NCI-H146 treated with DMSO at 0.1 percent for 48 hours (cell line): ENCODE measurements around the gene GRM5.
"Not testable (repeated sequence)": the region's sequence is repeated elsewhere in the genome, so short reads cannot be mapped to it uniquely, and the experiment has no call there.

Experiments
- DNase-seq: peaks from one replicate; lab custom pipeline; 2025; ENCODE audit not compliant: unreplicated experiment; lab: John Stamatoyannopoulos, UW

The GRM5 gene

DNA sequence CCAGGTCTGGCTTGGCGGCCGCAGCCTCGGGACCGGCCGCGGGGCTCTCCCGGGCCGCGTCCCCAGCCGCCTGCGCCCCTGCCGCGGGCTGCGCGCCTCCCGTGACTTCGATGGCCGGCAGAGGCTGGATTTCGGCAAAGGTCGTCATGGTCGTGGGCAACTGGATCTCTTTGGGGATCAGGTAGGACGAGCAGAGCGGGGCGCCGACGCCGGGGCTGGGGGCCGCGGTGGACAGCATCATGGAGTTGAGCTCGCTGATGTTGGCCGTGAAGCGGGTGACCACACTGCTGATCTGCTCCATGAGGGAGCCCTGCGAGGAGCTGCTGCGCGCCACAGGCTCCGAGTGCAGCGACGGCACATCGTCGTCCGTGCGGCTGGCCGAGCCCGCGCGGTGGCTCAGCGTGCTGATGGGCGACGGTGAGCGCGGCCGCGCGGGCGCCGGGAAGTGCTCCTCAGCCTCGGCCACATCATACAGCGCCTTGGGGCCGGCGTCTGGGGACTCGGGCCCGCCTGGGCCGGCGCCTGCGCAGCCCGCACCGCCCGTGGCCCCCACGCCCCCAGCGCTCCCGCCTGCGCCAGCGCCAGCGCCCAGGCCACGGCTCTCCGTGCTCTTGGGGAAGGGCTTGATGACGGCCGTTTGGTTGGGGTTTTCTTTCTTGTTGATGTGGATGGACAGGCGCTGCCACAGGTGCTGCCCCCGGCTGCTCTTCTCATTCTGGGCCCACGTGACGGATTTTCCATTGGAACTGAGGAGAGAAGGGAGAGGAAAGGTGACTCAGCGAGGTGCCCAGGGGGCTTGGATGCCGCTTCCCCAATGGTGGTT lies 556.8 kb downstream of the GRM5 start:
- no peak for DNase-seq

DNA sequence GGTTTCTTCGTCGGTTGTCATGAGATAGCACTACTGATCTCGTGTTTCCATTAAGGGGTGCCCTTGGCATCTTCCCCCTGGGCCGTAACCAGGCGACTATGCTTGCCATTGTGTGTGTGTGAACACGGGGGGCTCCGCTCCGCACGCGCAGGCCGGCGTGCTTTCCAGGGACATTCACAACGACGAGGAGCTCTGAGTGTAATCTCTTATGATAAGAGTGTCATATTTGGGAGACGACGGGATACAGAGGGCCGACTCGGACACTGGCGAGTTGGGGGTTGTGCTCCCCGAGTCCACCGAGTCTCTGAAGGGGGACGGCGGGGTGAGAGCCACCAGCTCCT lies 557.4 kb downstream of the GRM5 start:
- DNase-seq = no peak

DNA sequence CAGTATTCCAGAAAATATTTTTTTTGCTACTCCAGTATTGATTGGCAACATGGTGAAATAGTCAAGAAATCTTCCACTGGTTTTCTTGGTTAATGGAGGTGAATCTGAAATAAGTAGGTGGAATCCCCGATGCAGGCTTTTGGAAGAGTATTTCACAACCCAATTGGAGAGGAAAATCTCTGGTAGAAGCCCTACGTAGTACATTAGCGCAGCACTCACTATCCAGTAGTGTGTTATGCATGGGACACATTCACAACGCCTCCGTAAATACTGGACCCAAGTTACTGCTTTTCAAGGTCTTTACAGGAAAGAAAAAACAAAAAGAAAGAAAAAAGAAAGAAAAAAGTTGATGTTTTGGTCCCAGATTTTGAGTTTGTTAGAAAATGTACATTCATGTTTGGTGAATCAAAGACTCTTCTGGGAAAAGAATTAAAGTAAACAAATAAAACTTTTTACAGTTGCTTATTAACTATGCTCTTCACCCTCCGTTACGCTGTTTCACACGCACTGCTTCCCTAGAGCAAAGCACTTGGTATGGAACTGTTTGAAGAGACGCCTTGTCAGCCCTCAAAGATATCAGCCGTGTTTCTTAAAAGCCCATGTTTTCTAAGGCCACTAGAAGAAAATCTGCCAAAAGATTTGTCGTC lies 557.9 kb downstream of the GRM5 start:
- no peak for DNase-seq

DNA sequence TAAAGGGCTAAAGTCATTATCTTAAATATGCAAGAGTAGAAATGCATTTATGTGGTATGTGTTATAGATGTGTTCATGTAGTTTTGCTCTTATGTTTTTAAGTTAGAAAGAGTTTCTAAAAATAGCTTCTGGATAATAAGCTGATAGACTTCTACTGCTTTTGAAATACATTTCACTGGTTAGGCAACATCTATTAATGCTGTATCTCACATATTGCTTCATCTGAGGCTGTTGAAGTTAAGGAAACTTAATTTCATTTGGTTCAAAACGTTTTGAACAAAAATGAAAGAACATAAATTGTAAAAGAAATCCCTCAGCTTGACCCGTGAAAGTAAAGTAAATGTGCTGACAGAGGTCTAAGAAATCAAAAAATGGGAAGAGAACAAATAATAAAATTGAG lies 564.2 kb downstream of the GRM5 start:
- no peak for DNase-seq

DNA sequence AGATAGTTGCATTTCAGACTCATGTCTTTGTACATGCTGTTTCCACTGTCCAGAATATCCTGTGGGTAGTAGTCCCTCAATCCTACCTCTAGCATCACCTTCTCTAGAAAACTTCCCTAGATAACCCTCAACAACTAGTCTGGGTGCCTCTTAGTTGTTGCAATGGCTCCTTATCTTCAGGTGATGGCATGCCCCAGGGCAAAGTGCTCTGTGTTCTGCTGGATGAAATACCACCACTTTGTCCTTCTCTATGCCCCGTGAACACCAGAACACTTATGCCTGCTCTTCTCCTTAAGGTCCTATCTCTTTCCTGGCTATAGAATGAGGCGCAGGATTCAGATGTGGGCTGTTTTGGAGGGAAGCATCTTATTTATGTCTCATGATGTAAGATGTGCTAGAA lies 569.9 kb downstream of the GRM5 start:
- no peak for DNase-seq

DNA sequence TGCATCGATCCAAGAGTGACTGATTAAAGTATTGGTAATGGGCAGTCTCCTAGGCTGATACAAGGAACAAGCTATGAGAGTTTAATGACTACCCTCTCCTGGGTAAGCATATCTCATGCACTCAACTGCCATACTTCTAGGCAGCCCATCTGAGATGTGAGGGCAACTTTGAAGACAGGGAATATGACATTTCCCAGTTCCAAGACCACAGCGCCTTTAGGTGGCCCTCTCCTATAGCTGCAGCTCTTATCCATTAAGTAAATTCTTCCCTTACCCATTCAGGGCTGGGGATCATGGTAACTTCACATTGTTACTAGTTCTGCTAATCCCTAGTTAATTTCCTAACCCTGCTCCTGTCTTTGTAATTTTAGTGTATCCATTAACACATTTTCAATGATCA lies 570.9 kb downstream of the GRM5 start:
- no peak for DNase-seq

DNA sequence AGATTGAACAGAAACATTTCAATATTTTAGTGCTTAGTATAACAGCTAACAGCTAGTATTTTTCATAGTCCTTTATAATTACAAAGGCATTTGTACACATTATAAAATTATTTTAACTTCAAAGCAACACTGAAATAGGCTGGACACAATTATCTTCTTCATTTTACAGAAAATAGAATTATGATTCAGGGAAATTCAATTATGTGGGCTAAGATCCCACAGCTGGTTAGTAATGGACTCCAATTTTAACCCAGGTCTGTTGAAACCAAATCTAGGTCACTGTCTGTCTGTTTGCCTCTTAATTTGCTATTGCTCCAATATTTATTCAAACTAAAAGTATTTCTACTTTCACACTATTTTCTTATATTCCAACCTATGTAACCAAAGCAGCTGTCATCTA lies 574.1 kb downstream of the GRM5 start:
- DNase-seq = no peak

DNA sequence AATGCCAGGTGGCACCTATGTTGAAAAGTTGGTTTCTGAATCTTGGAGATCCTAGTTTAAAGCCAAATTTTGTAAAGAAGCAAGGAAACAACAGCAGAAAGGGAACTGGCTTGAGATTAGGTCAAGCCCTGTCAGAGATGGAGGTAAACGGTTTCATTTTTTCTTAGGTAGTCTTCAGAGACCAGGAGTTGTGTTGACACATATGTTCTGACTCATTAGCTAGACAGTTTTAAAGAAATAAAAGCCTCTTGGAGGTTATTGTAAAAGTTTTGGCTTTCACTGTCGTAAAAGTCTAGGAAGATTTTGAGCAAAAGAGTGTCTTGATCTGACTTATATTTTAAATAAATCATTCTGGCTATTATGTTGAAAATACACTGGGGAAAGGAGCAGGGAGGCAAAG lies 576.8 kb downstream of the GRM5 start:
- no peak for DNase-seq

DNA sequence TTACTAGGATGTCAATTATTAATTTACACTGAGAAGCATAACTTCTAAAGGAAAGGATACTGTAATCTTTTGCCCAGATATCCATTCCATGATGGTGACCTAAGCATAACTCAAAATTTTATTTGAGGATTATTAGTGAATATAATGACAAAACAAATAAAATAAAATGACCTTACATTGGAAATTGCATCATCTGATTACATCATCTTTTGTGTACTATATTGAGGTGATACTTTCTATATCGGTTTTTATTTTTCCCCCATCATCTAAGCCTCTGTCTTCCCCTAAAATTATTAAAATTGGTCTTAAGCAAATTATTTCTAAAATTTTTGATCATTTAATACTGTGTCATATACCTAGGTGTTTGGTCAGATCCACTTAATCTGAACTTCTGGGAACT lies 578.1 kb downstream of the GRM5 start:
- no peak for DNase-seq

DNA sequence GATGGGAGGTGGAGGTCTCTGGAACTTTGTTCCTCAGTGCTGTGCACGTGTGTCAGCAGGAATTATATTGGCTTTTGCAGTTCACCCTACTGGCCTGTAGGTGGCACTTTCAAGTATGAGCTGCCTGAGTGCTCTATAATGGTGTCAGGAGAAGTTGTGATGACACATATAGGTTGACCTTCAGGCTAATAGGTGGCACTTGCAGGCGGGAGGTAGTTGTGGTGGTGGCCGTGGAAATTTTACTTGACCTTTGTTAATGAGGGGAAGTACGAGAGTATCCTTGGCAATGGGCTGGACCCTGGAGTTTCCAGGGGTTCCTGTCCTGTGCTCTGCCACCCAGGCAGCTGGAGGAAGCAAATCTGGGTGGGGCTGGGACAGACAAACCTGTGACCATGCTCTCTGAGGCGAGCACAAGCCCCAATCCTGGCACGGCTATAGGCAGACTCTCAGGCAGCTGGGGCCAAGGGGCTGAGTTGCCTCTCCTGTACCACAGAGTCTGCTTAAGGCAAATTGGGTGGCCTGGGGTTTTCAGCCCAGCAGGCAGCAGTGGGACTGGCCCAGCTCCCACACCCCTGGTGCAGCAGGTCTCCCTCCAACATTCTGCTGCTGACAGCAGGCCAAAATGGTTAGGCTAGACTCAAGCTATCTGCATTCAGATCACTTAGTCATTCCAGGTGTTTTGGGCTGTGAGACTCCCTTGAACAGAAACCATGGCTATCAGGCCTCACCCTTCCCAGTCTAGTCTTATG lies 580.7 kb downstream of the GRM5 start:
- DNase-seq = no peak

DNA sequence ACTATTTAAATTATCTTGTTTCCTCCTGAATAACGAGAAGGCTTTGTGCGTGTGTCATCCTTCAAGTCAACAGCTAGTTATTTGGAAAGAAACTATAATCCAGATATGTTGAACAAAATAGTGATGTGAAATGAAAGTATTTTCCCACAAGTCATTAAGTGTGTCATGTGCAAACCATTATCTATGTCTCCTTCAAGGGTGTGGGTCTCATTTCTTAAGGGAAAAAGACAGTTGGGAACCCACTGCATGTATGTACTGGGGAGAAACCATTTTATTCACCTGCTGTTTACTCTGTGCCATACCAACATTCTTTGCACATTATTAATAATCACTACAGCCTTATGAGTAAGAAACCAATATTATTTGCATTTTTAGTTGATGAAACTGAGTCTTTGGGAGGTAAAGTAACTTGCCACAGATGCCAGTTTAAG lies 582.9 kb downstream of the GRM5 start:
- DNase-seq = no peak

DNA sequence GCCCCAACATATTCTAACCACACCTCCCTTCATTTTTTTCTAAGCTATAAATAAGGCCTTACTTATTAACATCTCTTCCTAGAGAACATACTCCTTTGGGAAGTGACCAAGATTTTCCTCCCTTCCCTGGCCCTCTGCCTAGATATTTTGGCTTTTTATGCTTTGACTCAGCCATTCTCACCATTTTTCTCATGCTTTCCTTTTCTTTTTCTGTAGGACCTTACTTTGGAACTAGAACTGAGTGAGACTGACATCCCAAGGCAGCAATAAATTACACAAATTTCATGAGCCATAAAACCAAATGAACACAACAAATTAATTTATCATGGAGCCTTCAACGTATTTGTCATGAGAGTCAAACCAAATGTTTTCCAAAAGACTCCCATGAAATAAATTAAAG lies 585.6 kb downstream of the GRM5 start:
- no peak for DNase-seq

DNA sequence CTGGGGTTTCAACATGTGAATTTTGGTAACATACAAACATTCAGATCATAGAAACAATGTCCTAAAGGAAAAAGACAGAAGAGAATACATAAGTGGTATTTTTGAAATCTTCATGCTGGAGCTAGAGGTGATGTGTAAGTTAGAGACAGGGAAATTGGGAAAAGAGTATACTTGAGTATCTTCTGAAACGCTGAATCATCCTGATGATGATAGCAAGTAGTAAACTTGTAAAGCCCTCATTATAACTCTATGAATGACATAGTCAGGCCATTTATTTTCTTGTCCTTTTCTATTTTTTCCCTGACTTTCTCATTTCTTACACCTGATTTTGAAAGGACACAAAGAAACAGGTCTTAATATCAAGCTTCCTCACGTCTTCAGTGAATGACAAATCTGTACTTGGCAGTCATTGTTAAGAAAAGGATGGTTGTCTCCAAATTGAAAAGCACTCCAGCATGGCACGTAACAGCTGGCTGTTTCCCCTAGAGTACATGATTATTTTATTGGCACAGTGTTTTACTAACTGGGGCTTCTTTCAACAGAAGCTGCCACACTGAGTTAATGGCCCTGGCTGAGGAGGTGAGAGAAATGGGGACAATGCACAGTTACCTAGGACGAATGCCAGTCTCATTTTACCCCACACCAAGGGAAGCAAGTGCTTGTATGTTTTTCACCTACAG lies 587.5 kb downstream of the GRM5 start:
- DNase-seq = no peak

DNA sequence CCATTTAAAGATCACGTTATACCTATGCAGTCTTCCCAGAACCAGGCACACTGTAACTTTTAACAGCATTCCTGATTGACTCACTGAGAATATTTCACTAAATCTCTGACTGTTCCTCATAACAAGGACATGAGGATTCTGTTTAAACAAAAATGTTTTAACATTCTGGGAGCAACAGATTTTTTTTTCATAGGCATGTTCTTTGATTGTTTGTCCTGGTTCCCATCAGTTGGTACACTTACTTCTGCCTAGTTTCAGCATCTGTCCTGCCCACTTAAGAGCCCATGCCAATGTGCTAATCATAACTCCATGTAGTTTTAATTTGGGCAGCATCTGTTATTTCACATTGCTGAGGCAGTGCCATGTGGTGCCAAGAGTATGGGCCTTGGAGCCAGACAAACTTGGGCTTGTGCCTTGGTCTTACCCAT lies 589.8 kb downstream of the GRM5 start:
- no peak for DNase-seq

DNA sequence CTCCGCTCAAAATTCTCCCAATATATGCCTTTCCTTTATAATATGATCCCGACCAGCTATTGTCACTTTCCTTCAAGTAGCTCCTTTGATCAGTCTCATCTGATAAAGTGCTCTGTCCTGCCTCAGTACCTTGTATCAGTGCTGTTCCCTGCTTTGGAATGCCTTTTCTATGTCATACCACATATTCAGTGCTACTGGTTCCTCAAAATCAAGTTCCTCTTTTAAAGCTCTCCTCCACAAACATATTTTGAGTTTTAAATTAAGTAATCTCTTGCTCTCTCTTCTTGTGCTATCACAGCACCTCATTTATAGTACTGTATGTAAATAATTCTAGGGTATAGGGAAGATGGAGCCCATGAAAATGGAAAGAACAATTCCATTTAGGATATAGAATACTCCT lies 591.1 kb downstream of the GRM5 start:
- no peak for DNase-seq

DNA sequence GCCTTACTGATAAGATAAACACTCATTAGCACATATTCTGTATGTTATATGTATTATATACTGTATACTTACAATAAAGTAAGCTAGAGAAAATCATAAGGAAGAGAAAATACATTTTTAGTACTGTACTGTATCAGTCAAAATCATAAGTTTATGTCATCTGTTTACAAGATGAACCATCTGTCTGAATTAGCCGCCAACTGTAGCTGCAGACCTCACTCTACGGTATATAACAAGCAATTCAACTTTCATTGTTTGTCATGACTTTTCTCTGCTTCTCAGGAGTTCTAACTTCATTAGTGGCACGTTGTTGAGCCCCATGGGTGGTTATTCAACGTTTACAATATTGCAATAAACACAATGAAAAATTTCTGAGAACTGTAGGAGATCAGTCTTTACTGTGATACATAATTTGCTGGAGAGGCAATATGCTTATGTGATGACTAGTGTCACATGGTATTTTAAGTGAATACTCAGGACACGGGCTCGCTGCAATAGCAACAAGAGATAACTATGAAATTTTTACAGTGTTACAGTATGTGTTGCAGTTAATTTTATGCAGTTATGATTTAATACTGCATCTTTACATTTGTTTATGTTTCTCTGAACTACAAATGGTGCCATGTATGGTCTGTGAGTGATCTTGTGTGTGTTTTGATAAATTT lies 596.1 kb downstream of the GRM5 start:
- no peak for DNase-seq

DNA sequence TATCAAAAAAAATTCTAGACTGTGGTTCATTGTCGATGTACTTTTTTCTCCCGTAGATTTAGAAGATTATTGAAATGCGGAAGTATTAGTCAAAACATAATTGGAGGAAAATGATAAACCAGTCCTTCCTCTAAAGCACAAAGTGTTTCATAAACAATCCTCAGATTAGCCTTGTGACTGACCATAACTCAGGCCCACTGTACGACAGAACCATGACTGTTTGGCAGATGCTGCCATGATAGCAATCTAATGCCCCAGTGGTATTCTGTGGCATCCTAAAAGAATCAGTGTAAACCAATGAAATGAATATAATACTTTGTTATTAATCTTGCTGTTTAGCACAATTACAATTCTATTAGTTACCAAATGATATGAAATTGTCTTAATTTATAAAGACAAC lies 601.3 kb downstream of the GRM5 start:
- no peak for DNase-seq

DNA sequence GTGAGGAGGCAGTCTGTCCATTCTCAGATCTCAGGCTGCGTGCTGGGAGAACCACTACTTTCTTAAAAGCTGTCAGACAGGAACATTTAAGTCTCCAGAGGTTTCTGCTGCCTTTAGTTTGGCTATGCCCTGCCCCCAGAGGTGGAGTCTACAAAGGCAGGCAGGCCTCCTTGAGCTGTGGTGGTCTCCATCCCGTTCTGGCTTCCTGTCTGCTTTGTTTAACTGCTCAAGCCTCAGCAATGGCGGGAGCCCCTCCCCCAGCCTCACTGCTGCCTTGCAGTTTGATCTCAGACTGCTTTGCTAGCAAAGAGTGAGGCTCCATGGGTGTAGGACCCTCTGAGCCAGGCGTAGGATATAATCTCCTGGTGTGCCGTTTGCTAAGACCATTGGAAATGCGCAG lies 602.5 kb downstream of the GRM5 start:
- not testable (repeated sequence) for DNase-seq

DNA sequence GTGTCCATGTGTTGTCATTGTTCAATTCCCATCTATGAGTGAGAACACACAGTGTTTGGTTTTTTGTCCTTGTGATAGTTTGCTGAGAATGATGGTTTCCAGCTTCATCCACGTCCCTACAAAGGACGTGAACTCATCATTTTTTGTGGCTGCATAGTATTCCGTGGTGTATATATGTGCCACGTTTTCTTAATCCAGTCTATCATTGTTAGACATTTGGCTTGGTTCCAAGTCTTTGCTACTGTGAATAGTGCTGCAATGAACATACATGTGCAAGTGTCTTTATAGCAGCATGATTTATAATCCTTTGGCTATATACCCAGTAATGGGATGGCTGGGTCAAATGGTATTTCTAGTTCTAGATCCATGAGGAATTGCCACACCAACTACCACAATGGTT lies 607.7 kb downstream of the GRM5 start:
- not testable (repeated sequence) for DNase-seq

DNA sequence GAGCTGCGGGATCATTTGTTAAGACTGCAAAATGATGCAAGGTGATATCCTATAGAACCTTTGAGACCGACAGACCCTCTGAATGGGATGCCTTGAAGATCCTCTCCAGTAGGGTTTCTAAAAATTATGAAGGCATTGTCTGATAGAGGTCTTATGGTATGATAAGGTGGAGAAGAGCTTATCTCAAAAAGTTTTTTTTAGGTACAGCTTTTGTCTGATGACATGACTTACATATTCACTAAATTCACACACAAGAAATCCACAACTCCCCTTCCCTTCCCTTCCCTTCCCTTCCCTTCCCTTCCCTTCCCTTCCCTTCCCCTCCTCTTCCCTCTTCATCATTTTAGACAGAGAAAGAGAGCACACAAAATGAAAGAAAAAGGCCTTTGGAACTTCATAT lies 609.8 kb downstream of the GRM5 start:
- no peak for DNase-seq

DNA sequence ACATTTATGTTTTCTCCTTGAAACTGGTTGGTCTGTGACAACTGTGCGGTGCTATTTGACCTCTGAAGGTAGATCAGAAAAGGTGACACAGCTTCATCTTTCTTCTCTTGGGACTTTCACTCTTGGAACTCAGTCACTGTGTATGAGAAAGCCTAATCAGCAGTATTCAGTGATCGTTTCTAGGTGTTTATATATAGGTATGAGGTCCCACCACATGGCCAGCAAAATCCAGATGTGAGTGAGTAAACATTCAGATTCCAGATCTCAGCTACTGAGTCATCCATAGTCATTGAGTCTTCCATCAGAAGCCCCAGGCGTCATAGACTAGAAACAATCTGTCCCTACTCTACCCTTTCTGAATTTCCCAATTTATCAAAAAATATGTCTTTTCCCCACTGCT lies 610.9 kb downstream of the GRM5 start:
- no peak for DNase-seq
